MM.1S (cell line): ENCODE data around the gene HP1BP3.
A peak's percentile ranks its signal among the peaks of the same experiment; 100 is the strongest.

Source experiments
- DNase-seq: peaks from one replicate; pipeline ENCODE4 v3.0.0-alpha.2; 2015
- H2AFZ ChIP-seq: fragments of 300-600 bp; sonication (generic); 2 replicates; pipeline ENCODE4 v1.6.0; 2016; ENCODE audit warnings: antibody characterized with exemption, low read length
- H3F3A ChIP-seq: fragments of 300-600 bp; sonication (generic); 2 replicates; pipeline ENCODE4 v1.6.1; 2016; ENCODE audit warnings: mild to moderate bottlenecking, antibody characterized with exemption, low read length, moderate library complexity, mixed read lengths; ENCODE audit not compliant: insufficient read depth
- H3K27ac ChIP-seq: fragments of 300-600 bp; sonication (generic); 2 replicates; pipeline ENCODE4 v1.5.1; 2016; ENCODE audit warnings: mild to moderate bottlenecking, low read length
- H3K27me3 ChIP-seq: fragments of 300-600 bp; sonication (generic); replicated peaks from 2 replicates; pipeline ENCODE4 v1.6.0; 2016; ENCODE audit warnings: low read length; ENCODE audit not compliant: insufficient read depth
- H3K36me3 ChIP-seq: fragments of 300-600 bp; sonication (generic); replicated peaks from 2 replicates; pipeline ENCODE4 v1.6.1; 2016; ENCODE audit warnings: mild to moderate bottlenecking, low read length, mixed read lengths; ENCODE audit not compliant: insufficient read depth
- H3K4me1 ChIP-seq: fragments of 300-600 bp; sonication (generic); 2 replicates; pipeline ENCODE4 v1.6.1; 2016; ENCODE audit warnings: low read length, mixed read lengths
- H3K4me2 ChIP-seq: fragments of 300-600 bp; sonication (generic); 2 replicates; pipeline ENCODE4 v1.6.0; 2016; ENCODE audit warnings: low read depth, low read length
- H3K4me3 ChIP-seq: fragments of 300-600 bp; sonication (generic); 2 replicates; pipeline ENCODE4 v1.5.1; 2016; ENCODE audit warnings: low read length, mixed read lengths
- H3K79me2 ChIP-seq: fragments of 300-600 bp; sonication (generic); 2 replicates; pipeline ENCODE4 v1.6.1; 2016; ENCODE audit warnings: mixed run types, low read length, mixed read lengths
- H3K9ac ChIP-seq: fragments of 300-600 bp; sonication (generic); 2 replicates; pipeline ENCODE4 v1.6.1; 2016; ENCODE audit warnings: low read length, mixed read lengths
- H3K9me2 ChIP-seq: fragments of 300-600 bp; sonication (generic); replicated peaks from 2 replicates; pipeline ENCODE4 v1.6.1; 2016; ENCODE audit warnings: mild to moderate bottlenecking, low read length, mixed read lengths; ENCODE audit not compliant: insufficient read depth
- H3K9me3 ChIP-seq: fragments of 300-600 bp; sonication (generic); replicated peaks from 2 replicates; pipeline ENCODE4 v1.6.1; 2016; ENCODE audit warnings: mild to moderate bottlenecking, low read length, mixed read lengths; ENCODE audit not compliant: insufficient read depth
- H4K20me1 ChIP-seq: fragments of 300-600 bp; sonication (generic); 2 replicates; pipeline ENCODE4 v1.6.1; 2016; ENCODE audit warnings: mild to moderate bottlenecking, low read length, moderate library complexity, mixed read lengths; ENCODE audit not compliant: insufficient read depth
- CTCF ChIP-seq: fragments of 300-600 bp; sonication (generic); IDR thresholded peaks from 2 replicates; pipeline ENCODE4 v1.5.1; 2016; ENCODE audit warnings: antibody characterized with exemption, low read length, mixed read lengths
- EZH2 ChIP-seq: fragments of 300-600 bp; sonication (generic); optimal IDR thresholded peaks from 2 replicates; pipeline ENCODE3; 2017; ENCODE audit warnings: low read depth, mild to moderate bottlenecking, antibody characterized with exemption, low read length, mixed read lengths
- EZH2phosphoT487 ChIP-seq: fragments of 300-600 bp; sonication (generic); IDR thresholded peaks from 2 replicates; pipeline ENCODE4 v1.6.1; 2018; ENCODE audit warnings: antibody characterized with exemption, low read length

Gene HP1BP3

GRCh38 chr1:20787029-20787839 is at the start of gene HP1BP3:
Gene HP1BP3 (minus strand): TSS chr1:20787307. CDS start chr1:20780440, 6,867 bp downstream.
- Histone ChIP-seq H3K4me1 (peaks cover 11% of the 10 kb centered on the region; the same call in 1 of the 2 replicates), H3K27ac (peak within 1 kb of the TSS; percentile 82), H3F3A (peaks cover 13% of the 10 kb centered on the region), H3K27me3 (no peaks in the 10 kb centered on the region), H2AFZ (peak within 1 kb of the TSS; percentile 90), H3K9ac (peak within 1 kb of the TSS; percentile 89), H4K20me1 (peaks cover 8% of the 10 kb centered on the region), H3K9me2 (no peaks in the 10 kb centered on the region), H3K4me3 (peak within 1 kb of the TSS; percentile 95), H3K9me3 (no peaks in the 10 kb centered on the region), H3K4me2 (peak within 1 kb of the TSS; percentile 81), H3K36me3 (no peaks in the 10 kb centered on the region), H3K79me2 (peaks cover 42% of the 10 kb centered on the region)
- TF ChIP-seq EZH2 (no peak), EZH2phosphoT487 (no peak), CTCF (no peak)
- DNase-seq, result peak; percentile 71

GRCh38 chr1:20836230-20836629 is 49.1 kb upstream of the HP1BP3 start:
- no peaks in the 10 kb centered on the region for H3K36me3 ChIP-seq

GRCh38 chr1:20834780-20835179 is 47.7 kb upstream of the HP1BP3 start:
- Histone ChIP-seq H3K4me2 (no peak overlapping the region), H3F3A (no peaks in the 10 kb centered on the region), H3K4me1 (no peaks in the 10 kb centered on the region), H3K27ac (no peak overlapping the region), H3K36me3 (no peaks in the 10 kb centered on the region), H3K9me3 (no peaks in the 10 kb centered on the region), H3K9me2 (no peaks in the 10 kb centered on the region), H3K9ac (no peak overlapping the region), H3K4me3 (no peak overlapping the region), H2AFZ (no peak overlapping the region), H3K27me3 (no peaks in the 10 kb centered on the region), H4K20me1 (no peaks in the 10 kb centered on the region), H3K79me2 (no peaks in the 10 kb centered on the region)
- no peak for DNase-seq
- no peak for TF ChIP-seq EZH2
- TF ChIP-seq EZH2phosphoT487, result no peak
- TF ChIP-seq CTCF, result no peak

More at GRCh38 chr1:20836230-20836629, 49.1 kb upstream of the HP1BP3 start:
- Histone ChIP-seq H2AFZ (no peak overlapping the region), H3K9me3 (no peaks in the 10 kb centered on the region), H3K9me2 (no peaks in the 10 kb centered on the region), H3F3A (no peaks in the 10 kb centered on the region), H3K79me2 (no peaks in the 10 kb centered on the region), H3K9ac (no peak overlapping the region), H3K27me3 (no peaks in the 10 kb centered on the region), H4K20me1 (no peaks in the 10 kb centered on the region), H3K27ac (no peak overlapping the region), H3K4me3 (no peak overlapping the region), H3K4me1 (no peaks in the 10 kb centered on the region), H3K4me2 (no peak overlapping the region)
- no peak for TF ChIP-seq CTCF
- no peak for TF ChIP-seq EZH2phosphoT487
- no peak for TF ChIP-seq EZH2
- DNase-seq, result no peak
